Measurements from ENCODE around the gene NAPEPLD. TPM values are rescaled to one million over a fixed set of nuclear protein-coding genes. Genes with fewer than 3 reads are reported as not detected.

The NAPEPLD gene
- total and polyA plus RNA-seq, 2 of the 8 experiments (the other 6 are each of a cell fraction or from before 2014, with no cell fraction given) = 4.2 to 9.9 TPM

DNA sequence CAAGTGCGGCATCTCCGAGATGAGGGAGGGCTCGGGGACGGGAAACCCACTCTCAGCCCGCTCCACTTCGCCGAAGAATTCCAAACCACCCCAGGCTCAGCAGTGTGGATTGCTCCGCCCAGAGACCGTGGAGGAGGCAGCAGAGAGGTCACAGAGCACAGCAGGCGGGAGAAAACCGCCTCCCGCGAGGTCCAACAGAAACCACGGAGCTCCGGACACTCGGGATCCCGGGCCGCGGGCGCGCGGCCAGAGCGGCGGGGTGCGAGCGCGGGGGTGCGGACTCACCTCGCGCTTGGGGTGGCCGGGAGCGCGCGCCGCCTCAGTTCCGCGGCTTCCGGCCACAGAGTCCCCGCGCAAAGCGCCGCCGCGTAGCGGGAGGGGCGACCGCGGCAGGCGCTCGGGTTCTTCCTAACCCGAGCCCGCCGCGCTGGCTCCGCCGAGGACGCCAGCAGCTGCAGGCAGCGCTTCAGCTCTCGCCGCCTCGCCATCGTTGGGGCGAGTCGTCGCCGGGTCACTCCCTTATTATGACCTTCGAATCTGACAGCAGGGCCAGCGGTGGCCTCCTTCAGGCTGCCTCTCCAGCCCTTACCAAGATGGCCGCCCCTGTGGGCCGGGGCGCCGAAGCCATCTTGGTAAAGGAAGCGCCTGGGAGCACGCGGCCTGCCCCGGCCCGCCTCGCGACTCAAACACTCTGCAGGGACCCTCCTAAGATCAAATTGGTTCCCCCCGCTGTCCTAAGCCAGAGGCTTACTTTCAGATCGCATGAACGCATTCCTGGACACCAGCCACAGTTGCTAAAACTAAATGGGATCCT, at the start of gene NAPEPLD (continued):
- TF ChIP-seq CHD7 (IDR thresholded peaks at IDR 0.05; ENCODE audit: insufficient replicate concordance, low read length) = no peak
- no peak for TF ChIP-seq NANOG (IDR thresholded peaks at IDR 0.05; ENCODE audit: insufficient read depth, low read depth, low read length, poor library complexity, severe bottlenecking)
- no peak for TF ChIP-seq MAFK (IDR thresholded peaks at IDR 0.05; ENCODE audit: low read depth, low read length)
- peak; percentile 38; the same call in 1 of the 2 replicates for TF ChIP-seq SIX5 (IDR thresholded peaks at IDR 0.05; ENCODE audit: low read depth, low read length)
- TF ChIP-seq SP2 (IDR thresholded peaks at IDR 0.05; ENCODE audit: low read length) = no peak
- TF ChIP-seq, protein P1, sequence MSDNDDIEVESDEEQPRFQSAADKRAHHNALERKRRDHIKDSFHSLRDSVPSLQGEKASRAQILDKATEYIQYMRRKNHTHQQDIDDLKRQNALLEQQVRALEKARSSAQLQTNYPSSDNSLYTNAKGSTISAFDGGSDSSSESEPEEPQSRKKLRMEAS (IDR thresholded peaks at IDR 0.05) = peak; percentile 98
- TF ChIP-seq SIN3A (conservative IDR thresholded peaks at IDR 0.05 in 1 of 2, IDR thresholded peaks at IDR 0.05 in 1 of 2; ENCODE audit: low read depth in 1 of 2, low read length in 2 of 2) = peak; percentile 43 to 55; a peak in 1 of 4 replicates
- TF ChIP-seq CREB1 (IDR thresholded peaks at IDR 0.05) = no peak
- peak in 1 of 2 experiments; percentile 53; a peak in 2 of 3 replicates for TF ChIP-seq POLR2A (IDR thresholded peaks at IDR 0.05; ENCODE audit: control extremely low read depth in 1 of 2, low read depth in 2 of 2, low read length in 2 of 2)

Data from H1 (cell line).